ENCODE measurements around the gene IDH3A. TPM values are rescaled to one million over a fixed set of nuclear protein-coding genes. Genes with fewer than 3 reads are reported as not detected.

IDH3A gene
- total and polyA plus RNA-seq, 2 donors (not counting 1 experiment from before 2014, with no cell fraction given) = 24.9 to 65.0 TPM

DNA sequence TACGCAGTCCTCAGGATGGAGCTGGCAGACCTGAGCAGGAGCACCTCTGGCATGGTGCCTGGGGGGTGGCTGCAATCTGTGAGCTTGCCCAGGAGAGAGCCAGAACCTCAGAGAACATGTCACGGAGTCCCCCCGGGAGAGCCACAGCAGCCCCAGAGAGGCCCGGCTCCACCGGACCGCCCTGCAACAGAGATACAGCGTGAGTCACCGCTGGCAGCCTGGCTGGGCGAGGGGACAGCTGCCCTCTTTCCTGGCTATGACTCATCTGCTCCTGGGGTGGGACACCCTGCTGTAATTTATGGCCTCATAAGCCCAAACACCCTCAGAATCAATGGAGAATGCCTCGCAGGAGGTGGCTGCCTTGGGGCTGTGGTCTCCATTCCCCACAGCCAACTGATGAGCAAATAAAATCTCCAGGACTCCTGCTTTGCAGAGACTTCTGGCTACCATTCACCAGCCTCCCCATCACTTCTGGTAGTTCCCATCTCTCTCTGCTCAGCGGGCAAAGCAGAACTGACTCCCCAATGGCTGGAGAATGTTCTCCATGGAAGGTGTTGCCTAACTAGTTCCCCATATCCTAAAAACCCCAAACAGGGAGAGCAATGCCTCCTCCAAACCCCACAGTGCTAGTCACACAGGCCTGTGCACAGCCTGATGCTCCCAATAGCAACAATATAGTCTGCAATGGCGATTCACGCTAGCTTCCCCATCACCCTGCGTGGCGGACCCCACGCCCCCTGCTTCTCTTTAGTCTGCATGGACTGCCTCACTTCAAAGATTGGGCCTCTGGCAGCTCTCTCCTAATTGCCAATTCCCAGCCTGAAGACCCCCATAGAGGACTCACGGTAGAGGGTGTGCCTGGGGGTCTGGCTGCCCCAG lies 63.6 kb downstream of the IDH3A start:
- H4K20me1 ChIP-seq (ENCODE audit: control insufficient read depth, extremely low read depth, insufficient read depth, low read length) = no peaks in the 10 kb centered on the region
- TF ChIP-seq EZH2 (IDR thresholded peaks at IDR 0.05; ENCODE audit: low read length, missing control alignments) = no peak
- TF ChIP-seq, protein P1, sequence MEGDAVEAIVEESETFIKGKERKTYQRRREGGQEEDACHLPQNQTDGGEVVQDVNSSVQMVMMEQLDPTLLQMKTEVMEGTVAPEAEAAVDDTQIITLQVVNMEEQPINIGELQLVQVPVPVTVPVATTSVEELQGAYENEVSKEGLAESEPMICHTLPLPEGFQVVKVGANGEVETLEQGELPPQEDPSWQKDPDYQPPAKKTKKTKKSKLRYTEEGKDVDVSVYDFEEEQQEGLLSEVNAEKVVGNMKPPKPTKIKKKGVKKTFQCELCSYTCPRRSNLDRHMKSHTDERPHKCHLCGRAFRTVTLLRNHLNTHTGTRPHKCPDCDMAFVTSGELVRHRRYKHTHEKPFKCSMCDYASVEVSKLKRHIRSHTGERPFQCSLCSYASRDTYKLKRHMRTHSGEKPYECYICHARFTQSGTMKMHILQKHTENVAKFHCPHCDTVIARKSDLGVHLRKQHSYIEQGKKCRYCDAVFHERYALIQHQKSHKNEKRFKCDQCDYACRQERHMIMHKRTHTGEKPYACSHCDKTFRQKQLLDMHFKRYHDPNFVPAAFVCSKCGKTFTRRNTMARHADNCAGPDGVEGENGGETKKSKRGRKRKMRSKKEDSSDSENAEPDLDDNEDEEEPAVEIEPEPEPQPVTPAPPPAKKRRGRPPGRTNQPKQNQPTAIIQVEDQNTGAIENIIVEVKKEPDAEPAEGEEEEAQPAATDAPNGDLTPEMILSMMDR (conservative IDR thresholded peaks at IDR 0.05 in 1 of 2, IDR thresholded peaks at IDR 0.05 in 1 of 2; ENCODE audit: low read depth in 1 of 2, low read length in 2 of 2) = no peak
- H3K4me1 ChIP-seq (ENCODE audit: control insufficient read depth, extremely low read depth, insufficient read depth, low read length) = no peaks in the 10 kb centered on the region
- H3K9me3 ChIP-seq (ENCODE audit: control insufficient read depth, insufficient read depth, low read depth, low read length) = no peaks in the 10 kb centered on the region
- H3K27ac ChIP-seq (ENCODE audit: insufficient read depth, low read length) = no peak overlapping the region
- no peak overlapping the region for H3K4me2 ChIP-seq (ENCODE audit: extremely low read depth, insufficient read depth, low read length)
- H3K9ac ChIP-seq (ENCODE audit: insufficient read depth, low read length) = no peak overlapping the region
- DNase-seq (ENCODE audit: low read depth in 2 of 2) = peak; percentile 74 to 79
- no peaks in the 10 kb centered on the region for H3K79me2 ChIP-seq (ENCODE audit: control insufficient read depth, insufficient read depth, low read length)
- H3K27me3 ChIP-seq (ENCODE audit: control insufficient read depth, insufficient read depth, low read length) = peaks cover 2% of the 10 kb centered on the region
- H2AFZ ChIP-seq (ENCODE audit: low read length) = no peak overlapping the region
- H3K36me3 ChIP-seq (ENCODE audit: control insufficient read depth, insufficient read depth, low read length) = no peaks in the 10 kb centered on the region
- H3K4me3 ChIP-seq (replicated peaks in 1 of 4; ENCODE audit: control extremely low read depth in 1 of 4, insufficient read depth in 1 of 4, low read depth in 3 of 4, low read length in 4 of 4) = no peak overlapping the region

DNA sequence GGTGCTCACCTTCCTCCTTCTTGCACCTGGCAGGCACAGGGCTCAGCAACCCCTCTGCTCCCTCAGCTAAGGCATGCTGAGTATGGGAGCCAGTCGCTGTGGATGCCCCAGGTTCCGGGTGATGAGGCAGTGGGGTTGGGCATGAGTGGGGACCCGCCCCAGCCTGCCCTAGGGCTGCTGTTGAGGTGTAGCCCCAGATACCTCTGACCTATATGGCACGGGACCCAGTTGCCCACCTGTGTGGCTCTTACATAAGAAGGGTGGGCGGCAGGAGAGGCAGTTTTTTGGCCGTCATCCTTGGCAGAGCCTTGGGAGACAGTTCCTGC lies 64.2 kb downstream of the IDH3A start:
- Histone ChIP-seq H4K20me1 (ENCODE audit: control insufficient read depth, extremely low read depth, insufficient read depth, low read length) (no peaks in the 10 kb centered on the region), H3K4me2 (ENCODE audit: extremely low read depth, insufficient read depth, low read length) (no peak overlapping the region), H3K79me2 (ENCODE audit: control insufficient read depth, insufficient read depth, low read length) (no peaks in the 10 kb centered on the region), H3K4me3 (replicated peaks in 1 of 4; ENCODE audit: control extremely low read depth in 1 of 4, insufficient read depth in 1 of 4, low read depth in 3 of 4, low read length in 4 of 4) (no peak overlapping the region), H3K36me3 (ENCODE audit: control insufficient read depth, insufficient read depth, low read length) (no peaks in the 10 kb centered on the region), H2AFZ (ENCODE audit: low read length) (no peak overlapping the region), H3K27me3 (ENCODE audit: control insufficient read depth, insufficient read depth, low read length) (peaks cover 2% of the 10 kb centered on the region), H3K4me1 (ENCODE audit: control insufficient read depth, extremely low read depth, insufficient read depth, low read length) (no peaks in the 10 kb centered on the region), H3K9me3 (ENCODE audit: control insufficient read depth, insufficient read depth, low read depth, low read length) (no peaks in the 10 kb centered on the region), H3K27ac (ENCODE audit: insufficient read depth, low read length) (no peak overlapping the region), H3K9ac (ENCODE audit: insufficient read depth, low read length) (no peak overlapping the region)
- TF ChIP-seq, protein P1 (conservative IDR thresholded peaks at IDR 0.05 in 1 of 2, IDR thresholded peaks at IDR 0.05 in 1 of 2; ENCODE audit: low read depth in 1 of 2, low read length in 2 of 2) = no peak
- TF ChIP-seq EZH2 (IDR thresholded peaks at IDR 0.05; ENCODE audit: low read length, missing control alignments) = no peak
- DNase-seq (ENCODE audit: low read depth in 2 of 2) = no peak

DNA sequence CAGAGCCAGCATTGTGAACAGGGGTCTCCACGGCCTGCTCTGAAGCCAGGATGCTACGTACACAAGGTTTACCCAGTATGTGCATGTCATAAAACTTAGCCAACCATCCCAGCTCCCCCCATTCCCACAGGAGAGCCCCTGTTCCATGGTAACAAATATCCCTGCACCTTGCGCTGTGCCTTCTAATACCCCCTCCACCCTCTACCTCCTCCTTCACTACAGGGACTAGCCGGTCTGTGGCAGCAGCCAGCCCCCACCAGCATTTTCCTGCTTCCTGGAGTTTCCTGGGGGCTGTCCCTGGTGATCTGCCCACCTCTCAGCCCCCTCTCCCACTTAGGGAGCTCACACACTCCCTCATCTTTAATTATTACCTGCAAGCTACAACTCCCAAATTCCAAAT lies 64.8 kb downstream of the IDH3A start:
- no peak overlapping the region for H3K27ac ChIP-seq (ENCODE audit: insufficient read depth, low read length)
- DNase-seq (ENCODE audit: low read depth in 2 of 2) = no peak
- H3K27me3 ChIP-seq (ENCODE audit: control insufficient read depth, insufficient read depth, low read length) = peaks cover 2% of the 10 kb centered on the region
- H3K4me1 ChIP-seq (ENCODE audit: control insufficient read depth, extremely low read depth, insufficient read depth, low read length) = no peaks in the 10 kb centered on the region
- H3K9ac ChIP-seq (ENCODE audit: insufficient read depth, low read length) = no peak overlapping the region
- no peaks in the 10 kb centered on the region for H3K36me3 ChIP-seq (ENCODE audit: control insufficient read depth, insufficient read depth, low read length)
- no peak for TF ChIP-seq EZH2 (IDR thresholded peaks at IDR 0.05; ENCODE audit: low read length, missing control alignments)
- TF ChIP-seq, protein P1 (conservative IDR thresholded peaks at IDR 0.05 in 1 of 2, IDR thresholded peaks at IDR 0.05 in 1 of 2; ENCODE audit: low read depth in 1 of 2, low read length in 2 of 2) = no peak
- no peak overlapping the region for H3K4me3 ChIP-seq (replicated peaks in 1 of 4; ENCODE audit: control extremely low read depth in 1 of 4, insufficient read depth in 1 of 4, low read depth in 3 of 4, low read length in 4 of 4)
- no peaks in the 10 kb centered on the region for H4K20me1 ChIP-seq (ENCODE audit: control insufficient read depth, extremely low read depth, insufficient read depth, low read length)
- no peak overlapping the region for H2AFZ ChIP-seq (ENCODE audit: low read length)
- no peak overlapping the region for H3K4me2 ChIP-seq (ENCODE audit: extremely low read depth, insufficient read depth, low read length)
- no peaks in the 10 kb centered on the region for H3K79me2 ChIP-seq (ENCODE audit: control insufficient read depth, insufficient read depth, low read length)
- H3K9me3 ChIP-seq (ENCODE audit: control insufficient read depth, insufficient read depth, low read depth, low read length) = no peaks in the 10 kb centered on the region

Data from fibroblast of lung (primary cell).